Measurements from ENCODE around the gene SLX1A. TPM values are rescaled to one million over a fixed set of nuclear protein-coding genes. Genes with fewer than 3 reads are reported as not detected.
"Not testable (repeated sequence)": the region's sequence is repeated elsewhere in the genome, so short reads cannot be mapped to it uniquely, and the experiment has no call there.

SLX1A gene
- total RNA-seq, 1 donor from 2014 or later = 28.7 TPM

DNA sequence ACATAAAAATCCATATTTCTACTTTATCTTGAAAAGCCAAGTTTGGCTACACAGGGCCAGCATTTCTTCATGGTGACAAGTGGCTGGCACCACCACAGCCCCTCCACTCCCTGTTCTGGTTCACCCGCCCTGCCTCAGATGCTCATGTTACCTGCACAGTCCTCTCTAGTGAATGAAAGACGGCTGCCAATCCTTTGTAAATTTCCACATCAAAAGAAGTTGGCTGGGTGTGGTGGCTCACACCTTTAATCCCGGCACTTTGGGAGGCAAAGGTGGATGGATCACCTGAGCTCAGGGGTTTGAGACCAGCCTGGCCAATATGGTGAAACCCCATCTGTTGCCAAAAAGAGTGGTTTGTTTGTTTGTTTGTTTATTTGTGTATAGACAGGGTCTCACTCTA is 30.1 kb upstream of the SLX1A start:
- H3K4me3 Mint-ChIP-seq (ENCODE audit: low read depth) = no peak overlapping the region
- no peak for DNase-seq (ENCODE audit: low spot score, unreplicated experiment)
- no peaks in the 10 kb centered on the region for H3K9me3 Mint-ChIP-seq (ENCODE audit: low read depth)

DNA sequence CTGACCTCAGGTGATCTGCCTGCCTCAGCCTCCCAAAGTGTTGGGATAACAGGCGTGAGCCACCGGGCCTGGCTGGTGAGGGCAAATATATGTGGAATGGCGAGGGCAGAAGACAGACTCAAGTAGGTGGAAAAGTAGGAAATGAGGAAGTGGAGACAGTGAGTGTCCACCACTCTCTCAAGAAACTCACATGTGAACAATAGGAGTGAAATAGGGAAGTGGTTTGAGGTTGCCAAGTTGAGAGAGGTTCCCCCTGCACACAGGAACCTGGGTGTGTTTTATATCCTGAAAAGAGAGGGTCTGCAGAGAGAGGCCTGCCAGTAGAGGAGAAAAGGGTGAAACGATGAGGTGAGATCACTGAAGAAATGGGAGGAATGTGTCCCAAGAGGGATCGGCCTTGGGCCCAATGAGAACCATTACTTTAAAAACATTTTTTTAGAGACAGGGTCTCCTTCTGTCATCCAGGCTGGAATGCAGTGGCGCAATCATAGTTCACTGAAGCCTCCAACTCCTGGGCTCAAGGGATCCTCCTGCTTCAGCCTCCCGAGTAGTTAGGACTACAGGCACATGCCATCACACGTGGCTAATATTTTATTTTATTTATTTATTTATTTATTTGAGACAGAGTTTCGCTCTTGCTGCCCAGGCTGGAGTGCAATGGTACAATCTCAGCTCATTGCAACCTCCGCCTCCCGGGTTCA is 27.3 kb upstream of the SLX1A start:
- H3K27me3 Mint-ChIP-seq = peaks cover 2% of the 10 kb centered on the region
- DNase-seq (ENCODE audit: low spot score, unreplicated experiment) = no peak
- no peak overlapping the region for H3K4me3 Mint-ChIP-seq (ENCODE audit: low read depth)
- no peaks in the 10 kb centered on the region for H3K9me3 Mint-ChIP-seq (ENCODE audit: low read depth)
- H3K36me3 Mint-ChIP-seq (ENCODE audit: insufficient read depth) = peaks cover 1% of the 10 kb centered on the region
- H3K4me1 Mint-ChIP-seq (ENCODE audit: low read depth) = no peaks in the 10 kb centered on the region
- H3K27ac Mint-ChIP-seq = no peak overlapping the region
- TF ChIP-seq, protein P1, sequence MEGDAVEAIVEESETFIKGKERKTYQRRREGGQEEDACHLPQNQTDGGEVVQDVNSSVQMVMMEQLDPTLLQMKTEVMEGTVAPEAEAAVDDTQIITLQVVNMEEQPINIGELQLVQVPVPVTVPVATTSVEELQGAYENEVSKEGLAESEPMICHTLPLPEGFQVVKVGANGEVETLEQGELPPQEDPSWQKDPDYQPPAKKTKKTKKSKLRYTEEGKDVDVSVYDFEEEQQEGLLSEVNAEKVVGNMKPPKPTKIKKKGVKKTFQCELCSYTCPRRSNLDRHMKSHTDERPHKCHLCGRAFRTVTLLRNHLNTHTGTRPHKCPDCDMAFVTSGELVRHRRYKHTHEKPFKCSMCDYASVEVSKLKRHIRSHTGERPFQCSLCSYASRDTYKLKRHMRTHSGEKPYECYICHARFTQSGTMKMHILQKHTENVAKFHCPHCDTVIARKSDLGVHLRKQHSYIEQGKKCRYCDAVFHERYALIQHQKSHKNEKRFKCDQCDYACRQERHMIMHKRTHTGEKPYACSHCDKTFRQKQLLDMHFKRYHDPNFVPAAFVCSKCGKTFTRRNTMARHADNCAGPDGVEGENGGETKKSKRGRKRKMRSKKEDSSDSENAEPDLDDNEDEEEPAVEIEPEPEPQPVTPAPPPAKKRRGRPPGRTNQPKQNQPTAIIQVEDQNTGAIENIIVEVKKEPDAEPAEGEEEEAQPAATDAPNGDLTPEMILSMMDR (IDR thresholded peaks at IDR 0.05; ENCODE audit: unreplicated experiment) = no peak

More for the DNA sequence above, 30.1 kb upstream of the SLX1A start:
- Mint-ChIP-seq H3K36me3 (ENCODE audit: insufficient read depth) (peaks cover 1% of the 10 kb centered on the region), H3K27me3 (peaks cover 2% of the 10 kb centered on the region), H3K4me1 (ENCODE audit: low read depth) (no peaks in the 10 kb centered on the region), H3K27ac (no peak overlapping the region)
- TF ChIP-seq, protein P1 (IDR thresholded peaks at IDR 0.05; ENCODE audit: unreplicated experiment) = no peak

DNA sequence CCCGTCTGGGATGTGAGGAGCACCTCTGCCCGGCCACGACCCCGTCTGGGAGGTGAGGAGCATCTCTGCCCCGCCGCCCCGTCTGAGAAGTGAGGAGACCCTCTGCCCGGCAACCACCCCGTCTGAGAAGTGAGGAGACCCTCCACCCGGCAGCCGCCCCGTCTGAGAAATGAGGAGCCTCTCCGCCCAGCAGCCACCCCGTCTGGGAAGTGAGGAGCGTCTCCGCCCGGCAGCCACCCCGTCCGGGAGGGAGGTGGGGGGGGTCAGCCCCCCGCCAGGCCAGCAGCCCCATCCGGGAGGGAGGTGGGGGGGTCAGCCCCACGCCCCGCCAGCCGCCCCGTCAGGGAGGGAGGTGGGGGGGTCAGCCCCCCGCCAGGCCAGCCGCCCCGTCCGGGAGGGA is 24.9 kb upstream of the SLX1A start:
- not testable (repeated sequence) for H3K9me3 Mint-ChIP-seq (ENCODE audit: low read depth); H3K27me3 Mint-ChIP-seq; H3K36me3 Mint-ChIP-seq (ENCODE audit: insufficient read depth); H3K4me1 Mint-ChIP-seq (ENCODE audit: low read depth); DNase-seq (ENCODE audit: low spot score, unreplicated experiment); H3K27ac Mint-ChIP-seq; H3K4me3 Mint-ChIP-seq (ENCODE audit: low read depth)

DNA sequence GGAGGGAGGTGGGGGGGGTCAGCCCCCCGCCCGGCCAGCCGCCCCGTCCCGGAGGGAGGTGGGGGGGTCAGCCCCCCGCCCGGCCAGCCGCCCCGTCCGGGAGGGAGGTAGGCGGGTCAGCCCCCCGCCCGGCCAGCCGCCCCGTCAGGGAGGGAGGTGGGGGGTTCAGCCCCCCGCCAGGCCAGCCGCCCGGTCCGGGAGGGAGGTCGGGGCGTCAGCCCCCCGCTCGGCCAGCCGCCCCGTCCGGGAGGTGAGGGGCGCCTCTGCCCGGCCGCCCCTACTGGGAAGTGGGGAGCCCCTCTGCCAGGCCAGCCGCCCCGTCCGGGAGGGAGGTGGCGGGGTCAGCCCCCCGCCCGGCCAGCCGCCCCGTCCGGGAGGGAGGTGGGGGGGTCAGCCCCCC is 24.3 kb upstream of the SLX1A start:
- not testable (repeated sequence) for H3K4me3 Mint-ChIP-seq (ENCODE audit: low read depth); H3K27me3 Mint-ChIP-seq; DNase-seq (ENCODE audit: low spot score, unreplicated experiment); H3K36me3 Mint-ChIP-seq (ENCODE audit: insufficient read depth); H3K9me3 Mint-ChIP-seq (ENCODE audit: low read depth); H3K27ac Mint-ChIP-seq; H3K4me1 Mint-ChIP-seq (ENCODE audit: low read depth)

DNA sequence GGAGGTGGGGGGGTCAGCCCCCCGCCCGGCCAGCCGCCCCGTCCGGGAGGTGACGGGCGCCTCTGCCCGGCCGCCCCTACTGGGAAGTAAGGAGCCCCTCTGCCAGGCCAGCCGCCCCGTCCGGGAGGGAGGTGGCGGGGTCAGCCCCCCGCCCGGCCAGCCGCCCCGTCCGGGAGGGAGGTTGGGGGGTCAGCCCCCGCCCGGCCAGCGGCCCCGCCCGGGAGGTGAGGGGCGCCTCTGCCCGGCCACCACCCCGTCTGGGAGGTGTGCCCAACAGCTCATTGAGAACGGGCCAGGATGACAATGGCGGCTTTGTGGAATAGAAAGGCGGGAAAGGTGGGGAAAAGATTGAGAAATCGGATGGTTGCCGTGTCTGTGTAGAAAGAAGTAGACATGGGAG is 23.5 kb upstream of the SLX1A start:
- not testable (repeated sequence) for H3K27ac Mint-ChIP-seq; H3K36me3 Mint-ChIP-seq (ENCODE audit: insufficient read depth); H3K9me3 Mint-ChIP-seq (ENCODE audit: low read depth); H3K27me3 Mint-ChIP-seq; H3K4me3 Mint-ChIP-seq (ENCODE audit: low read depth); DNase-seq (ENCODE audit: low spot score, unreplicated experiment); H3K4me1 Mint-ChIP-seq (ENCODE audit: low read depth)

DNA sequence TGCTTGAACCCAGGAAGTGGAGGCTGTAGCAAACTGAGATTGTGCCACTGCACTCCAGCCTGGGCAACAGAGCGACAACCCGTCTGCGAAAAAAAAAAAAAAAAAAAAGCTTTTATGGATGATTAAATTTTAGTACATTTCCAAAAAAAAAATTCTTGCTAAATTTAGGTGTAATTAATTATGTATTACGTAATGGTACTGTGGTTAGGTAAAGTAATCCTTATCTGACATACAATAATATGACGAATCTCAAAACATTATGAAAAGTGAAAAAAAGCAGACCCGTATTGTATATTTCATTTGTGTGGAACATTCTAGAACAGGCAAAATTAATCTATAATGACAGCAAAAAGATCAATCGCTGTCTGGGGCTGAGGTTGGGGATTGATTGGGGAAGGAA is 20.6 kb upstream of the SLX1A start:
- peaks cover 1% of the 10 kb centered on the region for H3K36me3 Mint-ChIP-seq (ENCODE audit: insufficient read depth)
- H3K4me1 Mint-ChIP-seq (ENCODE audit: low read depth) = no peaks in the 10 kb centered on the region
- DNase-seq (ENCODE audit: low spot score, unreplicated experiment) = no peak
- TF ChIP-seq, protein P1 (IDR thresholded peaks at IDR 0.05; ENCODE audit: unreplicated experiment) = no peak
- H3K9me3 Mint-ChIP-seq (ENCODE audit: low read depth) = no peaks in the 10 kb centered on the region
- H3K4me3 Mint-ChIP-seq (ENCODE audit: low read depth) = no peak overlapping the region
- no peak overlapping the region for H3K27ac Mint-ChIP-seq
- H3K27me3 Mint-ChIP-seq = no peaks in the 10 kb centered on the region

DNA sequence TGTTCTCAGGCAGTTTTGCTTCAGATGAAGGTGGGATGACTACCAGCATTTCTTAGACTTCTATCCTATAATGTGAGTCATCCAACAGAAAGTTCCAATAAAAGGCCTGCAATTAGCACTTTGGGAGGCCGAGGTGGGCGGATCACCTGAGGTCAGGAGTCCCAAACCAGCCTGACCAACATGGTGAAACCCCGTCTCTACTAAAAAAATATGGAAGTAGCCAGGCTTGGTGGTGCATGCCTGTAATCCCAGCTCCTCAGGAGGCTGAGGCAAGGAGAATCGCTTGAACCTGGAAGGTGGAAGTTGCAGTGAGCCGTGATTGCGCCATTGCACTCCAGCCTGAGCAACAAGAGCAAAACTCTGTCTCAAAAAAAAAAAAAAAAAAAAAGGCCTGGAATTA is 16.8 kb upstream of the SLX1A start:
- not testable (repeated sequence) for H3K27me3 Mint-ChIP-seq; H3K4me1 Mint-ChIP-seq (ENCODE audit: low read depth); H3K27ac Mint-ChIP-seq; H3K4me3 Mint-ChIP-seq (ENCODE audit: low read depth); H3K9me3 Mint-ChIP-seq (ENCODE audit: low read depth); H3K36me3 Mint-ChIP-seq (ENCODE audit: insufficient read depth); DNase-seq (ENCODE audit: low spot score, unreplicated experiment)
